Measurements from ENCODE around the gene ADD2. TPM values are rescaled to one million over a fixed set of nuclear protein-coding genes. Genes with fewer than 3 reads are reported as not detected.

Gene ADD2
- total and polyA plus RNA-seq, 7 experiments from 2014 or later = 1.8 to 18.8 (median 7.3) TPM

GRCh38 chr2:70708376-70709199, 59.4 kb downstream of the ADD2 start:
- Histone ChIP-seq H3K4me3 (ENCODE audit: low read length) (no peak overlapping the region), H3K9me3 (ENCODE audit: control insufficient read depth in 2 of 3, low read length in 3 of 3) (no peaks in the 10 kb centered on the region)

GRCh38 chr2:70707706-70708105, 60.3 kb downstream of the ADD2 start:
- no peak overlapping the region for H3K27ac Mint-ChIP-seq
- no peak for ATAC-seq

More at GRCh38 chr2:70708376-70709199, 59.4 kb downstream of the ADD2 start:
- Histone ChIP-seq H3K4me1 (ENCODE audit: control insufficient read depth in 2 of 2, insufficient read depth in 2 of 2, low read length in 2 of 2) (no peaks in the 10 kb centered on the region), H3K27ac (ENCODE audit: low read depth, low read length) (no peak overlapping the region), H3K36me3 (ENCODE audit: control insufficient read depth in 2 of 3, insufficient read depth in 3 of 3, low read length in 3 of 3) (peaks cover 0 to 18% (median 0%) of the 10 kb centered on the region in 3 experiments), H3K27me3 (ENCODE audit: control insufficient read depth in 2 of 2, insufficient read depth in 2 of 2, low read length in 2 of 2) (no peaks in the 10 kb centered on the region)
- Mint-ChIP-seq H3K36me3 (peaks cover 0 to 36% (median 0%) of the 10 kb centered on the region in 5 donors), H3K4me1 (no peaks in the 10 kb centered on the region), H3K4me3 (no peak overlapping the region), H3K27ac (peak overlapping the region in 1 of 9 donors; percentile 3), H3K9me3 (no peaks in the 10 kb centered on the region), H3K27me3 (no peaks in the 10 kb centered on the region)
- POLR2A ChIA-PET = no interaction called here
- CTCF ChIA-PET = interaction anchor here (0.6 kb wide), 1 partner anchor 507 kb away, joined by 3 read pairs; no protein-coding TSS in a partner anchor
- DNase-seq (no peak), ATAC-seq (no peak)
- intact Hi-C loops (cut with micrococcal nuclease) = no loop called here

DNA sequence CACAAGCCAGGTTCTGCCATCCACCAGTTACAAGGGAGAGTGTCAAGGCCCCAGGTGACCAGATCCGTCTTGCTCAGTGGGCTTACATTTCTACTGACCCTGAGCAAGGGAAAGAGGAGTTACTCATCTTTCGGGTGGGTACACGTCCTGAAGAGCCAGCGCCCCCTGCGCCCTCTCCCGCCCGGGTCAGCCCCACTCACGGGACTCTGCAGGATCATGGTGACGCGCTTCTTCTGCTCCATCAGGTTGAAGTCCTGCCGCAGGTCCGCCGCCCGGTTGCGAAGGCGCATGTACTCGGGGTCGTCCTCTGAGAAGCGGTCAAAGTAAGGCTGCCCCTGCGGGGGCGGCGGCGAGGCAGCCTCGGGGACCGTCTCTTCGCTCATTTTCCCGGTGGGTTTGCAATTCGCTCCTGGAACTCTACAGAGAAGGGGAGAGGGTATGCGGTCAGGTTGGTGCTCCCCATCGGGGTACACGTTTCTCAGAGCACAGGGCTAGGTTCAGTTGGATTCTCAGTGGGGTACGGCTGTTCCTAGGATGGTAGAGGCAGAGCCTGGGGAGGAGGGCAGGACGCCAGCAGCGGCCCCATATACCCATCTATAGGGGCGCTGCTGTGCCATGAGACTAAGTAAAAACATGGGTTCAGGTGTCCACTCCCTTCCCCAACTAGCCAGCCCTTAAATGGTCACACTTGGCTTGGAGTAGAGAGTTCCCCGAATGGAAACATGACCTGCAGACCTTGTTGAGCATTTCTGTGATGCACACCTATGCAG, 61.8 kb downstream of the ADD2 start:
- Mint-ChIP-seq H3K4me3 (no peak overlapping the region), H3K36me3 (peaks cover 0 to 36% (median 0%) of the 10 kb centered on the region in 5 donors), H3K9me3 (no peaks in the 10 kb centered on the region), H3K27me3 (peaks cover 0 to 3% (median 0%) of the 10 kb centered on the region in 5 donors), H3K4me1 (no peaks in the 10 kb centered on the region), H3K27ac (no peak overlapping the region)
- no peaks in the 10 kb centered on the region for H3K4me1 ChIP-seq (ENCODE audit: control insufficient read depth in 2 of 2, insufficient read depth in 2 of 2, low read length in 2 of 2)
- CTCF ChIA-PET = interaction anchor here (0.6 kb wide), 1 partner anchor 32 kb away, joined by 3 read pairs; no protein-coding TSS in a partner anchor
- no peaks in the 10 kb centered on the region for H3K27me3 ChIP-seq (ENCODE audit: control insufficient read depth in 2 of 2, insufficient read depth in 2 of 2, low read length in 2 of 2)
- POLR2A ChIA-PET = no interaction called here
- intact Hi-C loops (cut with micrococcal nuclease) = no loop called here
- no peak overlapping the region for H3K4me3 ChIP-seq (ENCODE audit: low read length)
- H3K9me3 ChIP-seq (ENCODE audit: control insufficient read depth in 2 of 3, low read length in 3 of 3) = no peaks in the 10 kb centered on the region
- ATAC-seq = no peak
- no peak overlapping the region for H3K27ac ChIP-seq (ENCODE audit: low read depth, low read length)
- DNase-seq = no peak
- H3K36me3 ChIP-seq (ENCODE audit: control insufficient read depth in 2 of 3, insufficient read depth in 3 of 3, low read length in 3 of 3) = peaks cover 0 to 13% (median 0%) of the 10 kb centered on the region in 3 experiments

More at GRCh38 chr2:70707706-70708105, 60.3 kb downstream of the ADD2 start:
- Mint-ChIP-seq H3K27me3 (no peaks in the 10 kb centered on the region), H3K4me3 (no peak overlapping the region), H3K36me3 (peaks cover 0 to 36% (median 0%) of the 10 kb centered on the region in 5 donors), H3K4me1 (no peaks in the 10 kb centered on the region), H3K9me3 (no peaks in the 10 kb centered on the region)
- intact Hi-C loops (cut with micrococcal nuclease) = no loop called here
- no peak for DNase-seq
- Histone ChIP-seq H3K27me3 (ENCODE audit: control insufficient read depth in 2 of 2, insufficient read depth in 2 of 2, low read length in 2 of 2) (no peaks in the 10 kb centered on the region), H3K9me3 (ENCODE audit: control insufficient read depth in 2 of 3, low read length in 3 of 3) (no peaks in the 10 kb centered on the region), H3K27ac (ENCODE audit: low read depth, low read length) (no peak overlapping the region), H3K4me1 (ENCODE audit: control insufficient read depth in 2 of 2, insufficient read depth in 2 of 2, low read length in 2 of 2) (no peaks in the 10 kb centered on the region), H3K36me3 (ENCODE audit: control insufficient read depth in 2 of 3, insufficient read depth in 3 of 3, low read length in 3 of 3) (peaks cover 0 to 18% (median 0%) of the 10 kb centered on the region in 3 experiments), H3K4me3 (ENCODE audit: low read length) (no peak overlapping the region)
- CTCF ChIA-PET = no interaction called here
- POLR2A ChIA-PET = no interaction called here

DNA sequence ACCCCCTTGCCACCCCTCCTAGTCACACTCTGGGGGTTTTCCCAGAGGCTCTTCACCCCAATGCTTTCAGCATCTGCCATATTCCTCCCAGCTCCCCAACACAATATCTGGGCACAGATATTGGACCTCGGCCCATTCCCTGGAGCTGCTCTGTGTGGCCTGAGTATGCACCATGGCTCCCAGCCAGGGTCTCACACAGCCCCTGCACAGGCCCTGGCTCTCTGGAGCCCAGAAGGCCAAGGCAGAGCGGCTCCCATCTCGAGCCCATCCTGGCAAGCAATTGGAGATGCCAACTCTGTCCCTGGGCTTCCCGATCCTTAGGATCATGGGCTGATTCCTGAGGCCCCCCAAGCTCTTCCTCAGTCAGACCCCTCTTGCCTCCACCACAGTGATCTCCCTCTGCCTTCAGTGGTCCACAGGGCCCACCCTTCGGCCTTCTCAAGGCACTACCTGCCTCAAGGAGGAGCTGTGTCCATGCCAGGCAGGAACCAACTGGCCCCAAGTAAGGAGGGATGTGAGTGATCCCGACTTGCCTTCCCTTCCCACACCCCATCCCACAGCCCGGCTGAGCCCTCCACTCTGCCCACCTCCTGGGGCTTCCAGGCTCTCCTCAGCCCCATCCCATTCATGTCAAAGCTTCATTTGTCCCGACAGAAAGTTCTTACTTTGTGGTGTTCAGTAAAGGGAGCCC, 62.7 kb downstream of the ADD2 start:
- Mint-ChIP-seq H3K27ac (no peak overlapping the region), H3K4me1 (no peaks in the 10 kb centered on the region), H3K9me3 (no peaks in the 10 kb centered on the region), H3K36me3 (peaks cover 0 to 29% (median 0%) of the 10 kb centered on the region in 5 donors), H3K27me3 (peaks cover 0 to 3% (median 0%) of the 10 kb centered on the region in 5 donors), H3K4me3 (no peak overlapping the region)
- Histone ChIP-seq H3K27ac (ENCODE audit: low read depth, low read length) (no peak overlapping the region), H3K4me1 (ENCODE audit: control insufficient read depth in 2 of 2, insufficient read depth in 2 of 2, low read length in 2 of 2) (no peaks in the 10 kb centered on the region), H3K27me3 (ENCODE audit: control insufficient read depth in 2 of 2, insufficient read depth in 2 of 2, low read length in 2 of 2) (no peaks in the 10 kb centered on the region), H3K36me3 (ENCODE audit: control insufficient read depth in 2 of 3, insufficient read depth in 3 of 3, low read length in 3 of 3) (peaks cover 0 to 12% (median 0%) of the 10 kb centered on the region in 3 experiments), H3K4me3 (ENCODE audit: low read length) (no peak overlapping the region), H3K9me3 (ENCODE audit: control insufficient read depth in 2 of 3, low read length in 3 of 3) (no peaks in the 10 kb centered on the region)
- intact Hi-C loops (cut with micrococcal nuclease) = no loop called here
- peak in 1 of 9 donors; percentile 7 for DNase-seq
- ATAC-seq = no peak
- CTCF ChIA-PET = interaction anchor here (0.9 kb wide), 1 partner anchor 64 kb away, joined by 3 read pairs; no protein-coding TSS in a partner anchor
- POLR2A ChIA-PET = no interaction called here

GRCh38 chr2:70703900-70704549, 64.0 kb downstream of the ADD2 start:
- peaks cover 0 to 29% (median 0%) of the 10 kb centered on the region in 5 donors for H3K36me3 Mint-ChIP-seq
- POLR2A ChIA-PET = interaction anchor here (0.5 kb wide), 1 partner anchor 48 kb away, joined by 3 read pairs; no protein-coding TSS in a partner anchor
- intact Hi-C loops (cut with micrococcal nuclease) = loop anchor here in 1 of 2 donors (5.0 kb wide), 1 partner anchor 47 kb away; no protein-coding TSS in a partner anchor

More at GRCh38 chr2:70703900-70704549, 64.0 kb downstream of the ADD2 start:
- Histone ChIP-seq H3K9me3 (ENCODE audit: control insufficient read depth in 2 of 3, low read length in 3 of 3) (no peaks in the 10 kb centered on the region), H3K4me3 (ENCODE audit: low read length) (no peak overlapping the region), H3K27me3 (ENCODE audit: control insufficient read depth in 2 of 2, insufficient read depth in 2 of 2, low read length in 2 of 2) (no peaks in the 10 kb centered on the region), H3K27ac (ENCODE audit: low read depth, low read length) (no peak overlapping the region), H3K4me1 (ENCODE audit: control insufficient read depth in 2 of 2, insufficient read depth in 2 of 2, low read length in 2 of 2) (no peaks in the 10 kb centered on the region), H3K36me3 (ENCODE audit: control insufficient read depth in 2 of 3, insufficient read depth in 3 of 3, low read length in 3 of 3) (peaks cover 0 to 12% (median 0%) of the 10 kb centered on the region in 3 experiments)
- Mint-ChIP-seq H3K27ac (peak overlapping the region in 1 of 9 donors; percentile 56), H3K27me3 (peaks cover 0 to 6% (median 0%) of the 10 kb centered on the region in 5 donors), H3K4me3 (no peak overlapping the region), H3K4me1 (no peaks in the 10 kb centered on the region), H3K9me3 (no peaks in the 10 kb centered on the region)
- peak in 1 of 9 donors; percentile 6 for DNase-seq
- ATAC-seq = no peak
- CTCF ChIA-PET = interaction anchor here (0.9 kb wide), 1 partner anchor 65 kb away, joined by 3 read pairs; no protein-coding TSS in a partner anchor
